ENCODE results near the gene RAP1GAP2.

The RAP1GAP2 gene

DNA sequence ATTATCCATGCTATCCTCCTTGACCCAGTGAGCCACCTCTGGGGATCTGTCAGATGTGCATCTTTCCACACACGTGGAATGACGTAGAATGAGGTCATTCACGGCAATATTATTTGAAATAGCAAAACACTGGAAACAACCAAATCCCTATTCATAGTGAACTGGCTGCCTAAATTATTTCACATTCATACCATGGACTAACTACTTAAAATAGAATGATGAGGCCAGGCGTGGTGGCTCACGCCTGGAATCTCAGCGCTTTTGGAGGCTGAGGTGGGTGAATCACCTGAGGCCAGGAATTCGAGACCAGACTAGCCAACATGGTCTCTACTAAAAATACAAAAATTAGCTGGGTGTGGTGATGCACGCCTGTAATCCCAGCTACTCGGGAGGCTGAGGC, 75.5 kb downstream of the RAP1GAP2 start:
- Histone ChIP-seq H2AFZ (ENCODE audit: low read length) (no peak overlapping the region), H3K9me2 (ENCODE audit: low read depth, low read length) (no peaks in the 10 kb centered on the region), H3K27me3 (ENCODE audit: insufficient read depth, low read length) (0 out of 2 replicates have a peak, but pooled peaks cover 5% of the 10 kb centered on the region), H3K4me2 (ENCODE audit: low read length) (no peak overlapping the region), H4K20me1 (ENCODE audit: insufficient read depth, low read length) (no peaks in the 10 kb centered on the region), H3K36me3 (ENCODE audit: insufficient read depth, low read length) (no peaks in the 10 kb centered on the region), H3K9me3 (ENCODE audit: low read length) (no peaks in the 10 kb centered on the region), H3K27ac (ENCODE audit: low read depth, low read length, poor library complexity, severe bottlenecking) (no peak overlapping the region), H3K9ac (ENCODE audit: low read length) (no peak overlapping the region), H3K4me3 (ENCODE audit: low read depth, low read length, poor library complexity, severe bottlenecking) (no peak overlapping the region), H3K4me1 (ENCODE audit: insufficient read depth, low read length, severe bottlenecking) (no peaks in the 10 kb centered on the region), H3K79me2 (ENCODE audit: insufficient read depth, low read length) (no peaks in the 10 kb centered on the region), H3F3A (ENCODE audit: insufficient read depth, low read length) (no peaks in the 10 kb centered on the region)
- TF ChIP-seq CTCF (IDR thresholded peaks at IDR 0.05; ENCODE audit: low read length) (no peak), EZH2 (IDR thresholded peaks at IDR 0.05; ENCODE audit: borderline replicate concordance, low read length) (no peak)

GRCh38 chr17:2872282-2872681, 76.0 kb downstream of the RAP1GAP2 start:
- Histone ChIP-seq H3K4me2 (ENCODE audit: low read length) (no peak overlapping the region), H3K4me1 (ENCODE audit: insufficient read depth, low read length, severe bottlenecking) (no peaks in the 10 kb centered on the region), H4K20me1 (ENCODE audit: insufficient read depth, low read length) (no peaks in the 10 kb centered on the region), H3F3A (ENCODE audit: insufficient read depth, low read length) (no peaks in the 10 kb centered on the region), H3K27me3 (ENCODE audit: insufficient read depth, low read length) (0 out of 2 replicates have a peak, but pooled peaks cover 5% of the 10 kb centered on the region), H3K4me3 (ENCODE audit: low read depth, low read length, poor library complexity, severe bottlenecking) (no peak overlapping the region), H3K9me2 (ENCODE audit: low read depth, low read length) (no peaks in the 10 kb centered on the region), H3K79me2 (ENCODE audit: insufficient read depth, low read length) (no peaks in the 10 kb centered on the region), H3K36me3 (ENCODE audit: insufficient read depth, low read length) (no peaks in the 10 kb centered on the region), H3K27ac (ENCODE audit: low read depth, low read length, poor library complexity, severe bottlenecking) (no peak overlapping the region), H3K9me3 (ENCODE audit: low read length) (no peaks in the 10 kb centered on the region), H3K9ac (ENCODE audit: low read length) (no peak overlapping the region), H2AFZ (ENCODE audit: low read length) (no peak overlapping the region)
- TF ChIP-seq CTCF (IDR thresholded peaks at IDR 0.05; ENCODE audit: low read length) = no peak
- no peak for TF ChIP-seq EZH2 (IDR thresholded peaks at IDR 0.05; ENCODE audit: borderline replicate concordance, low read length)

- Histone ChIP-seq H3K4me2 (ENCODE audit: low read length) (no peak overlapping the region), H3K4me1 (ENCODE audit: insufficient read depth, low read length, severe bottlenecking) (no peaks in the 10 kb centered on the region), H3F3A (ENCODE audit: insufficient read depth, low read length) (no peaks in the 10 kb centered on the region), H3K36me3 (ENCODE audit: insufficient read depth, low read length) (no peaks in the 10 kb centered on the region), H3K79me2 (ENCODE audit: insufficient read depth, low read length) (no peaks in the 10 kb centered on the region), H3K4me3 (ENCODE audit: low read depth, low read length, poor library complexity, severe bottlenecking) (no peak overlapping the region), H2AFZ (ENCODE audit: low read length) (no peak overlapping the region), H3K9me3 (ENCODE audit: low read length) (no peaks in the 10 kb centered on the region), H3K9ac (ENCODE audit: low read length) (no peak overlapping the region), H3K27me3 (ENCODE audit: insufficient read depth, low read length) (0 out of 2 replicates have a peak, but pooled peaks cover 5% of the 10 kb centered on the region), H3K9me2 (ENCODE audit: low read depth, low read length) (no peaks in the 10 kb centered on the region), H3K27ac (ENCODE audit: low read depth, low read length, poor library complexity, severe bottlenecking) (no peak overlapping the region), H4K20me1 (ENCODE audit: insufficient read depth, low read length) (no peaks in the 10 kb centered on the region)
- no peak for TF ChIP-seq CTCF (IDR thresholded peaks at IDR 0.05; ENCODE audit: low read length)
- no peak for TF ChIP-seq EZH2 (IDR thresholded peaks at IDR 0.05; ENCODE audit: borderline replicate concordance, low read length)
These were observed 78.0 kb downstream of the RAP1GAP2 start for GRCh38 chr17:2874189-2874686.

Data from OCI-LY1 (cell line).